Kidney (tissue), 14 donors: ENCODE results near the gene CLTB. TPM values are rescaled to one million over a fixed set of nuclear protein-coding genes. Genes with fewer than 3 reads are reported as not detected.
A peak's percentile ranks its signal among the peaks of the same experiment; 100 is the strongest.

Experiments
- DNase-seq, 5 donors: peaks; one replicate each; pipeline ENCODE4 v3.0.0-alpha.2; 2013 to 2020
- FAIRE-seq: peaks from 2 replicates; lab custom pipeline; 2012; peaks lifted over from hg19 to GRCh38; lab: Jason Lieb, UNC
- H3K27ac ChIP-seq, 2 donors: one replicate each; pipeline ENCODE4 v1.7.0; 2013; ENCODE audit warnings: low read depth in 2 of 2, low read length in 2 of 2, inconsistent platforms in 1 of 2
- H3K27me3 ChIP-seq: one replicate; pipeline ENCODE4 v1.7.1; 2013; ENCODE audit warnings: low read length, inconsistent platforms; ENCODE audit not compliant: control insufficient read depth, insufficient read depth
- H3K36me3 ChIP-seq, 3 donors: one replicate each; pipeline versions ENCODE4 v1.7.0 to v1.7.1; 2013; ENCODE audit warnings: low read length in 3 of 3, control low read depth in 1 of 3, inconsistent platforms in 1 of 3; ENCODE audit not compliant: insufficient read depth in 3 of 3, control insufficient read depth in 2 of 3
- H3K4me1 ChIP-seq, 3 donors: one replicate each; pipeline versions ENCODE4 v1.7.0 to v1.7.1; 2013; ENCODE audit warnings: low read length in 3 of 3, inconsistent platforms in 1 of 3, low read depth in 1 of 3; ENCODE audit not compliant: control insufficient read depth in 2 of 3, insufficient read depth in 2 of 3
- H3K4me3 ChIP-seq, 3 donors: one replicate each; pipeline versions ENCODE4 v1.7.0 to v1.8.1; 2013; ENCODE audit warnings: low read length in 3 of 3, control low read depth in 1 of 3, inconsistent platforms in 1 of 3
- H3K9ac ChIP-seq, 3 donors: one replicate each; pipeline versions ENCODE4 v1.7.0 to v1.7.1; 2013; ENCODE audit warnings: low read length in 3 of 3, control low read depth in 1 of 3, inconsistent platforms in 1 of 3
- H3K9me3 ChIP-seq, 3 donors: one replicate each; pipeline versions ENCODE4 v1.7.0 to v1.7.1; 2013; ENCODE audit warnings: low read length in 3 of 3, control low read depth in 1 of 3, inconsistent platforms in 1 of 3; ENCODE audit not compliant: control insufficient read depth in 2 of 3, insufficient read depth in 1 of 3
- CTCF ChIP-seq: IDR thresholded peaks from 3 replicates; pipeline ENCODE4 v1.5.1; 2012; ENCODE audit warnings: mild to moderate bottlenecking, moderate library complexity, borderline replicate concordance; ENCODE audit not compliant: insufficient read depth; ENCODE audit errors: extremely low read depth
- intact Hi-C: fragments of 100-400 bp; cut with DNase I; formaldehyde crosslinking; loops from one replicate; pipeline ENCODE4 v1.11.1; 2022
- polyA plus RNA-seq: library from polyadenylated mRNA; stranded (reverse); fragments of 350-450 nt; fragmentation: Illumina TruSeq; extraction: RNeasy Lipid Tissue Mini Kit (QIAGEN cat#74804); gene quantifications from one replicate; pipeline ENCODE4 v1.2.3, GENCODE V29; 2014; ENCODE audit warnings: low read depth, low replicate concordance; ENCODE audit not compliant: insufficient read depth
- total RNA-seq: library from RNA; stranded (reverse); fragmentation: NEBNext Ultra II Directional; extraction: Animal tissue kit (Norgen Biotek cat#: 25700); gene quantifications from one replicate; pipeline ENCODE4 v1.2.1, GENCODE V29; 2021
- donor health status: control.
- donor health status: control.
- donor health status: control.
- donor health status: control.
- donor health status: control.
- donor health status: DM: yes; HTN: yes; CAD: no.
- donor health status: Normal renal cell carcinoma (clear cell type).

The CLTB gene
- total and polyA plus RNA-seq, 2 donors from 2014 or later = 76.3 to 151 TPM

DNA sequence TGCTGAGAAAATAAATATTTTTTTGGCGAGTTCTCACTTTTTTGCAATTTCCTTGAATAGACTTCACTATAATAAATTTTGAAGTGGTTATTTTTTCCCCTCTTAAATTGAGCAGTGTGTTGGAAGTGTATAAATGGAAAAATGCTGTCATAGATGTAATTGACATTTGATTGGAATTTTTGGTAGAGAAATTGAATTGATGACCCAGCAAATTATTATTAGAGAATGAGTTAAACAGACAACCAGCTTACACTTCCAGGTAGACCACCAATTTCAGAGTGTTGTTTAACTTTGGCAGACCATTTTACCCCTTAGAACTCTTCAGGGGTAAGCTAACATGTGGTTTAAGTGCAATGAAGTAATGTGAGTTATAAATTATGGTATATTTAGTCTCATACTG, 33.7 kb upstream of the CLTB start:
- H3K4me3 ChIP-seq = no peak overlapping the region
- intact Hi-C loops = no loop called here
- TF ChIP-seq CTCF = no peak
- H3K9ac ChIP-seq = no peak overlapping the region
- DNase-seq (no peak), FAIRE-seq (no peak)
- no peaks in the 10 kb centered on the region for H3K27me3 ChIP-seq
- peaks cover 0 to 20% (median 0%) of the 10 kb centered on the region in 3 donors for H3K4me1 ChIP-seq
- H3K36me3 ChIP-seq = peaks cover 0 to 5% (median 0%) of the 10 kb centered on the region in 3 donors
- no peak overlapping the region for H3K27ac ChIP-seq
- H3K9me3 ChIP-seq = no peaks in the 10 kb centered on the region

- DNase-seq = peak; percentile 99 to 100 (median 99)
- peak within 1 kb of the TSS; percentile 95 to 98 for H3K27ac ChIP-seq
- peak within 1 kb of the TSS; percentile 84 to 97 (median 93) for H3K4me3 ChIP-seq
- FAIRE-seq = peak; percentile 15
- no peaks in the 10 kb centered on the region for H3K36me3 ChIP-seq
- peak; percentile 83 for TF ChIP-seq CTCF
- peaks cover 0 to 20% (median 0%) of the 10 kb centered on the region in 3 donors for H3K4me1 ChIP-seq
- no peaks in the 10 kb centered on the region for H3K9me3 ChIP-seq
- no peaks in the 10 kb centered on the region for H3K27me3 ChIP-seq
- intact Hi-C loops = no loop called here
- peak within 1 kb of the TSS; percentile 91 to 100 (median 99) for H3K9ac ChIP-seq
Measured at GRCh38 chr5:176447978-176448608, 31.8 kb upstream of the CLTB start, which contains the start of gene FAF2. FAF2 (plus strand) TSS chr5:176448385; CDS start chr5:176448408, 23 bp downstream.

GRCh38 chr5:176447591-176447977, 31.2 kb upstream of the CLTB start:
- no peak for TF ChIP-seq CTCF
- Histone ChIP-seq H3K36me3 (no peaks in the 10 kb centered on the region), H3K27me3 (no peaks in the 10 kb centered on the region), H3K27ac (peak overlapping the region; percentile 95 to 96), H3K9ac (peak overlapping the region; percentile 78 to 96 (median 95)), H3K4me1 (peaks cover 0 to 20% (median 0%) of the 10 kb centered on the region in 3 donors), H3K4me3 (peak overlapping the region; percentile 78 to 97 (median 83)), H3K9me3 (no peaks in the 10 kb centered on the region)
- FAIRE-seq = no peak
- no peak for DNase-seq
- intact Hi-C loops = no loop called here
